Esophagus mucosa (tissue), 1 donor: ENCODE data around the gene CIZ1. TPM values are rescaled to one million over a fixed set of nuclear protein-coding genes. Genes with fewer than 3 reads are reported as not detected.
"Not testable (repeated sequence)": the region's sequence is repeated elsewhere in the genome, so short reads cannot be mapped to it uniquely, and the experiment has no call there.

ENCODE experiments used
- ATAC-seq: fragments of 200-7000 bp; cut with Tn5 transposase; one replicate; pipeline ENCODE4 v1.9.1; 2020
- total RNA-seq: library from RNA; stranded (reverse); gene quantifications from one replicate; pipeline ENCODE4 v1.2.4, GENCODE V29; 2023
- donor health status: DM: yes; HTN: yes; CAD: no.

The CIZ1 gene
- total RNA-seq, 1 donor from 2014 or later: 85.2 TPM

DNA sequence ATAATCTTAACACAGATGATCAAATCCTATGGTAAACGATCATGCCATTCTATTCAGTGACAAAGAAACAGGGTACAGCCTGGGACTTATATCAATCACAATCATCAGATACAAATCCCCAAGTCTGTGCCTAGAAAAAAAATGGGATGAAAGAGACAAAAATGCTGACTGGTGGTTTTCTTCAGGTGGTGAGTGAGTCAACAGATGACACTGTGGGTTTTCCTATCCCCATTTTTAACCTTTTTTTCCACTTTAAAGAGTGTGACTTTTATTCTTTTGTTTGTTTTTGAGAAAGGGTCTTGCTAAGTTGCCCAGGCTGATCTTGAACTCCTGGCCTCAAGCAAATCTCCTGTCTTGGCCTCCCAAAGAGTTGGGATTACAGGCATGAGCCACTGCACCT, 3.2 kb downstream of the CIZ1 start:
- ATAC-seq: no peak

DNA sequence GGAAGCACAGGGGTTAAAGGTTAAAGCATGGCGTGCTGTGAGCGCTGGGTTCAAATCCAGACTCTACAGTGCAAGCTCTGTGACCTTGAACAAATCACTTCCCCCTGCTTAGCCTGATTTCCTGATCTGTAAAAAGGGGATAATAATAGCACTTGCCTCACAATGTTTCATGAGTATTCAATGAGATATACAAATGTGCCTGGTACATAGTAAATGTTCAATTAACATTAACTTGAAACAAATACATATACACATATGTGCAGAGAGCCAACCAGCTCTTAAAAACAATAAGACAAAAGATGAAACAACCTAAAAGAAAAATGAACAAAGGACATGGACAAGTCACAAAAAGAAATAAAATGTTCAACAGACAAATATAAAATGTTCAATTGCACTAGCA, 4.0 kb downstream of the CIZ1 start:
- no peak for ATAC-seq

DNA sequence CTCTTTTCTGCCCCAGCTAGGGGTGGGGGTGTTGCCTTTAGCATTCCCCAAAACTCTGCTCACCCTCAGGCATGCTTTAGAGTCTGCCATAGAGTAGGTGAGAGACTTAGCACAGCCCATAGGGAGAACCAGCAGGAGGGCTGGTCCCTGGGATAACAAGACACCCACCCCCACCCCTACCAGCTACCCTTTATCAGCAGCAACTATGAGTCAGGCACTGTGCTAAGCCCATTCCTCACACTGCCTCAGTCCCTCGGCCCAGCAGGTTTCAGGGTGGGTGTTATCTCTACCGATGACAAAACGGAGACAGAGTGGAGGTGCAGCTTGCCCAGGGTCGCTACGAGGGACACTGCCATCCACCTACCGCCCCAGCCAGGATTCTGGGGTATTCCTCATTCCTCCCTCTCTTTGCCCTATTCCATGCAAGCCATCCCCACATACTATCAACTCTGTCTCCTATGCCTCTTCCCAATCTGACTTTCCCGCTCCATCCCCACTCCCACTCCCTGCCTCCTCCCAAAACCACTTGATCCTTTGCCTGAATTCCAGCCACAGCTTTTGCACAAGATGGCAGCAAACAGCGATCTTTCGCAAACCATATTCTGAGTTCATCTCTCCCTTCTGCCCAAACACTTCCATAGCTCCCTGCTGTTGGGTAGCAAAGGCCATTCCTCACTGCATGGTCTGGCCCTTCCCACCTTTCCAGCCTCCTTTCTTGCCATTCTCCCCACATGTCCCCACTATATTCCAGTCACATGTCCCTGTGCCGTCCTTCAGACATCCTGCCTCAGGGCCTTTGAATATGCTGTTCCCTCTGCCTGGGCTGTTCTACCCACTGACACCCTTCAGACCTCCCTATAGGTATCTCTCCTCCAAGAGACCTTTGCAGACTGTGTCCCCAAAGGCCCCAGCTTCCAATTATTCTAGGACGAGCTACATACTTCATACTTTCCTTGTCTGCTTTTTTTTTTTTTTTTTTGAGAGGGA, 5.1 kb downstream of the CIZ1 start:
- no peak for ATAC-seq

DNA sequence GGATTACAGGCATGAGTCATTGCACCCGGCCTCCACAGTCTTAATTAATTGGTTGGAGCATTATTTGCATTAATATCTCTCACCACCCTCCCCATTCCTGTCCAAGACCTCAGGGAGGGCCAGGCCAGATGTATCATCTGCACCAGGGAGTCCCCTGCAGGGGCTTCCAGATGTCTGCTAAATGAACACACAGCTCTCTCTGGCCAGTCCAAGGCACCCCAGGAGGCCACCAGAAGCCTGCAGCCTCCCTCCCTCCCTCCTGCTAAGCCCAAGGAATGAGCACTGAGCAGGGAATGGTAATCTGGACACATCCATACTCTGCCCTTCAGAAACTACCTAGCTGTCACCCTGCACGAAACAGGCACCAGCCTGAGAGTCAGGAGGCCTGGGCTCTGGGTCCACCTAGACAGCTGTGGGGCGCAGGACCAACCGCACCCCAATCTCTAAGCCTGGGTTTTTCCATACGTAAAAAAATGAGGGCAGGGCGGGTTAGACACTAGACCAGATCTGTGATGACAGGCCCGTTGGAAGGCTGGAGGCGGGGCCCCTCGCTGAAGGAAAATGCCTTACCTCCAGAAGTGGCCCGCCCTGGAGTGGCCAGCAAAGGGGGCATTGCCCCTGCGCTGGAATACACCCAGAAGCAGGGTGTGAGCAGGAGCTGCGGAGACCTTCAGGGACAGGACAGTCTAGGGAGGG, 8.3 kb downstream of the CIZ1 start:
- ATAC-seq: peak; percentile 81

DNA sequence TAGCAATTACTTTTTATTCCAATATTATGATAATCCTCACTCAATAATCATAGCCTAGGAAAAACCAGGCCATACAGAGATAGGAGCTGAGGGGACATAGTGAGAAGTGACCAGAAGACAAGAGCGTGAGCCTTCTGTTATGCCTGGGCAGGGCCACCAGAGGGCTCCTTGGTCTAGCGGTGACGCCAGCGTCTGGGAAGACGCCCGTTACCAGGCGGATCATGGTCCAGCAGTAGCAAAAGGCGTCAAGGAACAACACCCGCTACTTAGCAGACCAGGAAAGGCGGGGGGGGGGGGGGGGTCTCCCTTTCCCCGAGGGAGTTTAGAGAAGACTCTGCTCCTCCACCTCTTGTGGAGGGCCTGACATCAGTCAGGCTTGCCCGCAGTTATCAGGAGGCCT, 9.9 kb downstream of the CIZ1 start:
- not testable (repeated sequence) for ATAC-seq

DNA sequence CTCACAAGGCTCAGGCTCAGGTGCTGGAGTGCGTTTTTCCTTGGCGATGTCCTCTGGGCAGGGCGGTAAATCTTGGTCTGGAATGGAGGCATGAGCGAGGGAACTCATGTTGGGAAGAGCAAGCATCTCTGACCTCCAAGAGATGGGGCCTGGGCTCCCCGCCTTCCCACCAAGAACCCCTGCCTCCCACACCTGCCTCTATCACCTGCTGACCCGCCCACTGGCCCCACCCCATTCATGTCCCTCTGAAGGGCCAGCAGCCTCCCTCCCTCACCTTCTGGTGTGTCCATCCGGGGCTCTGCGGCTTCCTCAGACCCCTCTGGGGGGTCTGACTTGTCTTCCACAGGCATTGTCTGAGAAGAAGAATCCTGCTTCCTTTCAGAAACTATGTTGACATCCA, 10.9 kb downstream of the CIZ1 start:
- no peak for ATAC-seq

DNA sequence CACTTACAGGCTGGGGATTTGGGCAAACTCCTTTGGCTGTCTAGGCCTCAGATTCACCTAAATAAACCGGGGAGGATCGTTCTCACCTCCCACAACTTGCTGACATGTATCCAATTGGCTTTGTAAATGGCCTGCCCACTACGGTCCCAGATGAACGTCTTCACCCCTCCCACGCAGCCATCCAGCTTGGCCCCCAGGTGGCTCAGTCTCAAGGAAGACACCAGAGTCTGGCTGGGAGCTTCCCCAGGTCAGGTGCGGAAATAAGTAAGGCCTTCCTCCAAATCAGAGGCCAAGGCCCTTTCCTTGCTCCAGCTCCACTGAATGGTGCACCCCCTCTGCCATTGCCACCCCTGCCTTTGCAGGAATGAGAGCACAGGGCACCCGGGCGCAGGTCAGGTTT, 11.4 kb downstream of the CIZ1 start:
- no peak for ATAC-seq

DNA sequence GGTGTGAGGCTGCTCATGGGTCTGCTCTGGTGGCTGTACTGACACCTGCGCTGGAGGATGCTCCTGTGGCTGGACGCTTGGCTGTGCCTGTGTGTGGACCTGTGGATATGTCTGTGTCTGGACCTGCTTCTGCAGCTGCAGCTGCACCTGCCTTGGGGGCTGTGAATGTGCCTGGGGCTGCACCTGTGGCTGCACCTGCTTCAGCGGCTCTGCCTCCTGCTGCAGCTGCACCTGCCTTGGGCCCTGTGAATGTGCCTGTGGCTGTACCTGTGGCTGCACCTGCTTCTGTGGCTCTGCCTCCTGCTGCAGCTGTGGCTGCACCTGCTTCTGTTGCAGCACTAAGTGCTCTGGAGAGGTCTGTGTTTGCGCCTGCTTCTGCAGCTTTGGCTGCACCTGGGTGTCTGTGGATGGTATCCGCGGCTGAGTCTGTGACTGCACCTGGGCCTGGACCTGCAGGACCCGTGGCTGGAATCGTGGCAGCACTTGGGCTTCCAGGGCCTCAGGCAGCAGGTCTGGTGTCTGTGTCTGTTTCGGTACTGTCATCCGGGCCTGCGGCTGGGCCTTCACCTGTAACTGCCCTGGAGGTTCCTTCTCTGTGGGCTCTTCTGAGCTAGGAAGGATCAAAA, 12.5 kb downstream of the CIZ1 start:
- no peak for ATAC-seq

DNA sequence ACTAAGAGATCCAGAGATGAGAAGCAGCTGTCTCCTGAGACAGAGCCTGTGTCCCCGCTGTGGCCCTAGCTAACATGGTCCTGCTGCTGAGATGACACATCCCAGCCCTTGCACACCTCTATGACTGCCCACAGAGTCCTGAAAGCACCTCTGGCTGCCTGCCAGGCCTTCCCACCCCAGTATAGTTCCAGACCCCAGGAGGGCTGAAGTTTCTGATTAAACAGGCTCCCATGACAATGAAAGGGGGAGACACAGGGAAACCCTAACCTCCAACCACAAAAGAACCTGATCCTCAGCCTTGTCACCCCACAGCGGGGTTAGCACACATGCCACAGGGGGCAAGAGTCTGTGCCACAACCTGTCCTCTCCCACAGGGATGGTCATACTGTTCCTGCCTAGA, 15.6 kb downstream of the CIZ1 start:
- ATAC-seq: no peak

DNA sequence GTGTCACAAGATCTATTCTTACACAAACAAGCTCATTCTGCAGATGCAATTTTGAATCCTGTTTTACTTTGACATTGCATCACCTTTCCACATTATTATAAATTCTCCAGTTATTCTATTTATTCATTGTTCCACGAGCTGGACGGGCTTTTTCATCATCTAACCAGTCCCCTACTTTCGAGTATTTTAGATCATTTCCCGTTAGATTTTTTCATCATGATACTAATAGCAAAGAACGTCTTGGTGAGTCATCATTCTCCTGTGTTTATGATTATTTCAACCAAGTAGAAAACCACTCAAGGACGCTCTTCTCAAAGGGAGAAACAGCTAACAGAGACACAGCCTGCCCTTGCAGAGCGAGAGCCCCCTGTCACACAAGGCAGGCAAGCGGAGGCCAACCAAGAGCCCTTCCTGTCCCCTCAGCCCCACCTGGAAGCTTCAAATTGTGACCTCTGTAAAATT, 16.2 kb downstream of the CIZ1 start:
- ATAC-seq: no peak

DNA sequence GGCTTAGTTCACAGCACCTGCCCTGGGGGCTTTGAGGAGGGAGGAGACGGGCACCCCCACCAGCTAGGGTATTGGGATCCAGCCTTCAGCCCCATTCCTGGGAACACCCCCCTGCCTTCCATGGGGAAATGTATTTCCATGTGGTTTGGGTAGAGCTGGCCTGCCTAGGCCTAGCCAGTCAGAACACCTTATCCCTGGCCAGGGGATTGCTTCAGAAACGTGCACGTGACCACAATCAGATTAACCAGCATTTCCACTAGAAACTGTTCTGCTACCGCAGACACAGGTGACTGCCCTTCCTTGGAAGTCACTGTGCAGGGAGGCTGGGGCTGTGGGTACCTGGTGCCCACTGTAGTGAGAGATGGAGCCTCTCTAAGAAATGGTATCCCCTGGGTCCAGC, 17.3 kb downstream of the CIZ1 start:
- no peak for ATAC-seq

DNA sequence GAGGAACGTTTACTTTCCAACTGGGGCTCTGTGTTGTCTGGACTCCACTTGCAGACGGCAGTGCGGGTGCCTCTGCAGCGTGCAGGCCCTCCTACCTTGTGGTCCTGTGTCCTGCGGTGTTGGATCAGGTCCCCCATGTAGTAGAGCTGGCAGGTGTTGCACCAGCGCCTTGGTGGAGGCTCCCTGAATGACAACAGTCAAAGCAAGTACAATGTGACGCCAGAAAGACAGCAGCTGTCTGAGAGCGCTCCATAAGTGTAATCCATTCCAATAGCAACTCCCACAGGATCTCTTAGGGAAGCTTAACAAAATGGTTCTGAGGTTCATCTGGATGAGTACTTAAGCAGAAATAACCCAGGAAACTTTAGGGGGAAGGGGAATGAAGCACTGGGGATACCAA, 21.4 kb downstream of the CIZ1 start:
- no peak for ATAC-seq

DNA sequence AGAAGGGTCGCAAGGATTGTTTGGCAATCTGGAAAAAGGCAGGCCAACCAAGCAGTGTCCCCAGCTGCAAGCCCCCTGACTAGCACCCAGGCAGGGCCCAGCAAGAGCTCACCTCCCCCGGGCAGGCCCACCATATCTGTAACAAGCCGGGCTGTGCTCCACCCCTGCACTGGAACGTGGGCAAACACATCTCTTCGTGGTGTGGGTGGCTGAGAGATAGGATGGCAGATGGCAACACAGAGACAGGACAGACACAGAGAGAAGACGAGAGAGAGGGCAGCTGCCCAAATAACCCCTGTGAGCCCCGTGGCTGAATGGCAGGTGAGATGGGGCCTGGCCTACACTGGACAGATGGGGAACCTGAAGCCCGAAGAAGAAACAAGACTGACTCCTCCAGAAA, 21.9 kb downstream of the CIZ1 start:
- no peak for ATAC-seq

DNA sequence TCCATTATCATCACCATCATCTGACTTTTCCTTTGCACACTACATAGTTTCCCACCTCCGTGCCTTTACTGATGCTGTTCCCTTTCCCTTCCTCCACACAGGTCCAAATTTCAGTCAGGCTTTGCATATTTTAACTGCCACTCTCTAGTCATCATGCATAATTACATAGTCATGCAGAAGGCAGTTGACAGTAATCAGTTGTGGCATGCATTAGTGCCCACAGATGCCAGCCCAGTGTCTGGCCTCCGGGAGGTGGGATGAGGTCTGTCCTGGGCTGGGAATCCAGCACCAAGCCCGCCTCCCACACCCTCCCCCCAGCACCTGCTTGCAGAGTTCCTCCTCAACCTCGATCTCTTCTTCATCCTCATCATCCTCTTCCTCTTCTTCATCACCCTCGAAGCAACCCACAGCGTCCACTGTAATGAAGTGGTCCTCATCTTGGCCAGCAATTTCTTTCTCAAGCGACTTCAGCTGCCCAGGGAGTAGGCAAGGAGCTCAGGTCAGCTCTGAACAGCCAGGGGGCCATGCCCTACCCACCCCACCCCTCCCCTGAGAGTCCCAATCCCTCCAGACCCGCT, 22.6 kb downstream of the CIZ1 start:
- no peak for ATAC-seq

DNA sequence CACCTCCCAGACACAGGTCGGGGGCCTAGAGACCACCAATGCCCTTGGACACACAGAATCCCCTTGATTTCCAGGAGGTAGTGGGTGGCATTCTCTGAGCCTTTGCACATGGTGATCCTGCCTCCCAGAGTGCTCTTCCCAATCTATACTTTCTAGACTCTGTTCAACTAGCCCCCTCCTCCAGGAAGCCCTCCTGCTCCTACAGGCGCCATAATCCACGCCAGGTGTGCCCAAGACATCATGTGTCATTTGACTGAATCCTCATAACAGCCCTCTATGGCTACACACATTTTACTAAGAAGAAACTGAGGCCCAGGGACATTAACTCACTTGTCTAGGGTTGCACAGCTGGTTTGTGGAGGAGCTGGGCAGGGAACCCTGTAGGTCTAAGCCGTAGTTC, 24.2 kb downstream of the CIZ1 start:
- no peak for ATAC-seq

DNA sequence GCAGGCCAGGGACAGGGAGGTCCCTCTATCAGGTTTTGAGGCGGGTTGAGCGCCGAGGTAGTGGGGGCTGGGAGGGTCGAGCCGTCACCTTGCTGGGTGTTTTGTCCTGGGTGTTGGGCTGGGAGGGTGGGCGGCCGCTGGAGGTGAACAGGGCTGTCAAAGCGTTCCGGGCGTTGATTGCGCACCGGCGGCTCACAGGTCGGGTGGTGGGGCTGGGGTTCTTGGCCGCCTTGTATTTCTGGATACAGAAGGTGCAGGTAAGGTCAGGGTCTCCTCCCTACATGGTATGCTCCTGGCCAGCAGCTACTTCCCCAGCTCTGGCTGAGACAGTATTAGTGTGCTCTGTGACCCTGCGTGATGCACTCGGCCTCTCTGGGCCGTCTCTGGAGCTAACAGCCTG, 25.2 kb downstream of the CIZ1 start:
- no peak for ATAC-seq

DNA sequence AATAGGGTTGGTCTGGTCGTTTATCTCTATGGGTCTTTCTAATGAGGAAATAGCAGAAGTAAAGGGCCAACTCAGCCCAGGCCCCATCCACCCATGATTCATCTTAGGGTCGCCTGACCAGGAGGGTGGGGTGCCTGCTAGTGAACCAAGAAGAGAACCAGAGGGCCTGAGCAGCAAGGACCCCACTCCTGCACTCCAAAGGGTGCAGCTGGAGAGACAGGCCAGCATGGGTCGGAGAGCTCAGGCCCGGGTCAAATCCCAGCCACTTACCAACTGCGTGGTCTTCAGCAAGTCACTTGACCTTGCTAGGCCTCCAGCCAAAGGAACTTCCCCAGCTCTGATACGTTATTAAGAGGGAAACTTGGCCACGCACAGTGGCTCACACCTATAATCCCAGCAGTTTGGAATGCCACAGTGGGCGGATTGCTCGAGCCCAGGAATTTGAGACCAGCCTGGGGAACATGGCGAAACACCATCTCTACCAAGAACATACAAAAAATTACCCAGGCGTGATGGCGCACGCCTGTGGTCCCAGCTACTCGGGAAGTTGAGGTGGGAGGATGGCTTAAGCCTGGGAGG, 27.0 kb downstream of the CIZ1 start:
- no peak for ATAC-seq

DNA sequence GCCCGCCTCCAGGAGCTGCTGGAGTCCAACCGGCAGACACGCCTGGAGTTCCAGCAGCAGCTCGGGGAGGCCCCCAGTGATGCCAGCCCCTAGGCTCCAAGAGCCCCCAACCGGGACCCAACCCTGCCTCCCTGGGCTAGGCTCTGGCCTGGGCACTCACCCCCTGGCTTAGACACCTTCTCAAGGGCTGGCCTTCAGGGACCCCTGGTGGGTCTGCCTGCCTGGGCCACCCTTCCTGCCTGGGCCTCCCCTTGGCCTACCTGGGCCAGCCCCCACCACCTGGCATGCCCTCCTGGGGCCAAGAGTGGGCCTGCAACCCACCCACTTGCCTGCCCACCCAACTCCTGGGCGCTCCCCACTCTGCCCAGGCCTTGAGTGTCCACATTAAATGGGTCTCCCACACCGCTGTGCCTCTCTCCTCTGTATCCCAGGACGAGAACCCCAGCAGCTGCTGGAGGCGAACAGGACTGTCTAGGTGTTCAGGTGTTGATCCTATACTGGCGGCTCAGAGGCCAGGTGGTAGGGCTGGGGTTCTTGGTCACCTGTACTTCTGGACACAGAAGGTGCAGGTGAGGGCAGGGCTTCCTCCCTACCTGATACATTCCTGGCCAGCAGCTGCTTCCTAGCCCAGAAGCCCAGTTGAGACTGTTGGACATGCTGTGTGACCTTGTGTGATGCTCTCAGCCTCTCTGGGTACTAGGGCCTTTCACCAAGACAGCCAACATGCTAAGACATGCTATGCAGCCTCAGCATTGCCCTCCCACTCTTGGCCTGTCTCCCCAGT, 27.7 kb downstream of the CIZ1 start:
- no peak for ATAC-seq

DNA sequence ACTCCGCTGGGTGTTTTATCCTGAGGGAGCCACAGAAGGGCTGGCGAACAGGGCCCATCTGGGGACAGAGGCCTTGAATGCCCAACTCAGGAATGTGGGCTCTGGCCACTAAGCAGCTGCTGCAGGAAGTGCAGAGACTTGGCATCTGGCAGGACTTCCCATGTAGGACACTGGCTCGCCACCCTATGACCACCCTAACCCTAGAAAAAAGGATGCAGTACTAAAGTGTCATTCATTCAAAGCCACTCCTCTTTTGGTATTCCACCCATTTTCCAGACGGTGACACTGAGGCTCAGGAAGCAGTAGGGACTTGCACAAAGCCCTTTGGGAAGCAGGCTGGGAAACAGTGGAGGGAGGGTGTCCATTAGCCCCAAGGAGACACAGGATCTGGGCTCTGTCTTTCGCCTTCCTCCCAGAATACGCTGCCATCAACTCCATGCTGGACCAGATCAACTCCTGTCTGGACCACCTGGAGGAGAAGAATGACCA, 28.3 kb downstream of the CIZ1 start:
- no peak for ATAC-seq

DNA sequence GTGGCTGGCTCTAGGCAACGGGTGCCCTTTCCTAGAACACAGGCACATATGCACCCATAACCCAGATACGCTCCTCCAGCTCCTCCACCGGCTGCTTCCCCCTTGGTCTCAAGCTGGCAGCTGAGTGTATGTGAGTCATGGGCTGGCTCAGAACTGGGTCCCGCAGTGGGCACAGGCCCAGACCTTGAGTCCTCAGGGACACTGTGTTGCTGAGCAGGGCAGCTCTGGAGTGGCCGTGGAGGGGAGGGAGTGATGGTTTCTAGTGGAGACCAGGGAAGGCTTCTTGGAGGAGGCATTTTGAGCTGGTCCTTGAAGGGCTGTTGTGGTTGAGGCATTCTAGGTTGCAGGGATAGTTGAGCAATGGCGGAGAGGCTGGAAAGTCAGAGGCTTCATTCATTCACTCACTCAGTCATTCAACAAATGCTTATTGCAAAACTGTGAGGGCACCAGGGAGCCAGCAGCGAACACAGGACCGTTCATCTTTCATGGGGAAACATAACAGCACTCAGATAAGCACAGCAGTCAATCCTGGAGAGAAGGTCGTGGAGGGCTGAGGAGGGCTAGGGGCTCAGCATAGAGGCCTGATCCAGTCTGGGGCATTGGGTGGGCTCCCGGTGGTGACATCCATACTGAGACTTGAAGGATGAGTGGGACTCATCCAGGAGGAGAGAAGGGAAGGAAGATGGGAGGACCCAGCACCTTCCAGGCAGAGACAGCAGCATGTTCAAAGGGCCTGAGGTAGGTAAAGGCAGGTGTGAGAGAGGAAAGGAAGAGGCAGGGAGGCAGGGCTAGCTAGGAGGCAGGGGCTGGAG, 29.0 kb downstream of the CIZ1 start:
- ATAC-seq: no peak
